Spleen (tissue), 11 donors: ENCODE results near the gene HABP2. TPM values are rescaled to one million over a fixed set of nuclear protein-coding genes. Genes with fewer than 3 reads are reported as not detected.

Experiments
- DNase-seq: peaks from one replicate; pipeline ENCODE4 v3.0.0-alpha.2; 2020
- H3K27ac ChIP-seq, 8 donors: fragments of 200-600 bp; sonication (generic) in 7 of 8; 1 replicate in 4 of 8; 2 replicates in 4 of 8; pipeline versions ENCODE4 v1.5.0 to v1.8.0; 2016 to 2021; ENCODE audit warnings: inconsistent platforms in 4 of 8, mild to moderate bottlenecking in 4 of 8, moderate library complexity in 1 of 8
- H3K27me3 ChIP-seq, 7 donors: fragments of 200-600 bp; sonication (generic) in 6 of 7; replicated peaks in 1 of 7; 1 replicate in 4 of 7; 2 replicates in 3 of 7; pipeline versions ENCODE4 v1.5.0 to v1.8.0; 2016 to 2021; ENCODE audit warnings: inconsistent platforms in 3 of 7, mild to moderate bottlenecking in 1 of 7
- H3K36me3 ChIP-seq, 6 donors: fragments of 200-600 bp; sonication (generic) in 5 of 6; 1 replicate in 4 of 6; 2 replicates in 2 of 6; pipeline versions ENCODE4 v1.5.0 to v1.8.0; 2016 to 2021; ENCODE audit warnings: inconsistent platforms in 2 of 6
- H3K4me1 ChIP-seq, 6 donors: fragments of 200-600 bp; sonication (generic) in 5 of 6; 1 replicate in 3 of 6; 2 replicates in 3 of 6; pipeline versions ENCODE4 v1.5.0 to v1.8.0; 2016 to 2021; ENCODE audit warnings: inconsistent platforms in 3 of 6
- H3K4me3 ChIP-seq, 8 donors: fragments of 200-600 bp; sonication (generic) in 7 of 8; 1 replicate in 4 of 8; 2 replicates in 4 of 8; pipeline versions ENCODE4 v1.5.0 to v1.8.0; 2016 to 2021; ENCODE audit warnings: inconsistent platforms in 4 of 8, mild to moderate bottlenecking in 4 of 8, moderate library complexity in 2 of 8
- H3K9me3 ChIP-seq, 8 donors: fragments of 200-600 bp; sonication (generic) in 7 of 8; 1 replicate in 4 of 8; 2 replicates in 4 of 8; pipeline versions ENCODE4 v1.5.0 to v1.8.0; 2016 to 2021; ENCODE audit warnings: inconsistent platforms in 4 of 8
- POLR2A ChIP-seq, 3 donors: fragments of 450-650 bp; IDR thresholded peaks; one replicate each; pipeline ENCODE4 v1.5.1; 2017; ENCODE audit warnings: antibody characterized with exemption in 3 of 3, mild to moderate bottlenecking in 1 of 3
- POLR2AphosphoS5 ChIP-seq, 3 donors: sonication (generic); formaldehyde crosslinking; IDR thresholded peaks; one replicate each; pipeline ENCODE4 v1.5.1; 2017; ENCODE audit warnings: antibody characterized with exemption in 3 of 3
- WGBS, 5 donors: extraction: QIAGEN DNeasy Blood & Tissue Kit in 3 of 5; methylation state at CpG; one replicate each; pipeline versions ENCODE4 v1.1.5 to v1.1.7; 2013 to 2018; 5-methylcytosine and 5-hydroxymethylcytosine counted together
- intact Hi-C: fragments of 100-400 bp; cut with DNase I; formaldehyde crosslinking; loops from one replicate; pipeline ENCODE4 v1.15.0; 2023; ENCODE audit warnings: low total_unique reads
- polyA plus RNA-seq, 3 donors: library from polyadenylated mRNA; stranded (reverse); fragments of 200-250 nt; gene quantifications; one replicate each; pipeline ENCODE4 v1.2.1, GENCODE V29; 2013
- total RNA-seq, 7 donors: library from RNA; depleted of rRNA in 3 of 7; stranded (reverse); fragments of >200 nt in 3 of 7; fragmentation: NEBNext Ultra II Directional in 4 of 7; extraction: Animal tissue kit (Norgen Biotek cat#: 25700) in 4 of 7; gene quantifications; one replicate each; pipeline versions ENCODE4 v1.1.0 to v1.2.1, GENCODE V29; 2016 to 2021
- TF ChIP-seq, protein P1 (sequence below), 11 experiments: fragments of 200-600 bp in 7 of 11; fragments of 450-650 bp in 4 of 11; sonication (generic) in 4 of 11; IDR thresholded peaks in 8 of 11; conservative IDR thresholded peaks in 3 of 11; 1 replicate in 7 of 11; 2 replicates in 4 of 11; pipeline versions ENCODE4 v1.4.0 to v1.8.0; 2016 to 2021; ENCODE audit warnings: antibody characterized with exemption in 11 of 11, inconsistent platforms in 4 of 11, mild to moderate bottlenecking in 1 of 11
- donor health status: healthy with polysubstance abuse.
- donor health status: DM: no; HTN: no; CAD: no; lungs with moderate emphysema.
- donor health status: DM: no; HTN: no; CAD: no.
- donor health status: Bipolar disorder and iron deficiency.
- donor health status: healthy.
- donor health status: DM: no; HTN: no; CAD: no.
- donor health status: DM: yes; HTN: yes; CAD: no.

The HABP2 gene
- total and polyA plus RNA-seq, 10 donors, result not detected

GRCh38 chr10:113572520-113573290 is 19.9 kb downstream of the HABP2 start:
- Histone ChIP-seq H3K9me3 (no peaks in the 10 kb centered on the region), H3K27ac (no peak overlapping the region), H3K36me3 (no peaks in the 10 kb centered on the region), H3K27me3 (no peaks in the 10 kb centered on the region), H3K4me3 (no peak overlapping the region), H3K4me1 (no peaks in the 10 kb centered on the region)
- no peak for DNase-seq
- intact Hi-C loops, result no loop called here
- TF ChIP-seq POLR2A (IDR thresholded peaks at IDR 0.05), result no peak
- TF ChIP-seq POLR2AphosphoS5 (IDR thresholded peaks at IDR 0.05), result no peak
- TF ChIP-seq, protein P1, sequence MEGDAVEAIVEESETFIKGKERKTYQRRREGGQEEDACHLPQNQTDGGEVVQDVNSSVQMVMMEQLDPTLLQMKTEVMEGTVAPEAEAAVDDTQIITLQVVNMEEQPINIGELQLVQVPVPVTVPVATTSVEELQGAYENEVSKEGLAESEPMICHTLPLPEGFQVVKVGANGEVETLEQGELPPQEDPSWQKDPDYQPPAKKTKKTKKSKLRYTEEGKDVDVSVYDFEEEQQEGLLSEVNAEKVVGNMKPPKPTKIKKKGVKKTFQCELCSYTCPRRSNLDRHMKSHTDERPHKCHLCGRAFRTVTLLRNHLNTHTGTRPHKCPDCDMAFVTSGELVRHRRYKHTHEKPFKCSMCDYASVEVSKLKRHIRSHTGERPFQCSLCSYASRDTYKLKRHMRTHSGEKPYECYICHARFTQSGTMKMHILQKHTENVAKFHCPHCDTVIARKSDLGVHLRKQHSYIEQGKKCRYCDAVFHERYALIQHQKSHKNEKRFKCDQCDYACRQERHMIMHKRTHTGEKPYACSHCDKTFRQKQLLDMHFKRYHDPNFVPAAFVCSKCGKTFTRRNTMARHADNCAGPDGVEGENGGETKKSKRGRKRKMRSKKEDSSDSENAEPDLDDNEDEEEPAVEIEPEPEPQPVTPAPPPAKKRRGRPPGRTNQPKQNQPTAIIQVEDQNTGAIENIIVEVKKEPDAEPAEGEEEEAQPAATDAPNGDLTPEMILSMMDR (IDR thresholded peaks at IDR 0.05 in 8 of 11, conservative IDR thresholded peaks at IDR 0.05 in 3 of 11), result no peak
- 50 to 61% (median 58%) methylated on average over 11 of the region's 11 CpGs for WGBS, 5 donors

- WGBS, 5 donors, result 75 to 100% (median 87%) methylated on average over 1 of the region's 1 CpG
- intact Hi-C loops, result no loop called here
- TF ChIP-seq, protein P1 (IDR thresholded peaks at IDR 0.05 in 8 of 11, conservative IDR thresholded peaks at IDR 0.05 in 3 of 11), result no peak
- TF ChIP-seq POLR2AphosphoS5 (IDR thresholded peaks at IDR 0.05) (no peak), POLR2A (IDR thresholded peaks at IDR 0.05) (no peak)
- Histone ChIP-seq H3K27ac (no peak overlapping the region), H3K9me3 (no peaks in the 10 kb centered on the region), H3K27me3 (no peaks in the 10 kb centered on the region), H3K4me3 (no peak overlapping the region), H3K36me3 (no peaks in the 10 kb centered on the region), H3K4me1 (no peaks in the 10 kb centered on the region)
- DNase-seq, result no peak
Measured at GRCh38 chr10:113573368-113573767, 20.5 kb downstream of the HABP2 start.

GRCh38 chr10:113576852-113577251 is 24.0 kb downstream of the HABP2 start:
- intact Hi-C loops, result no loop called here
- Histone ChIP-seq H3K27me3 (peaks cover 0 to 11% (median 0%) of the 10 kb centered on the region in 7 donors), H3K27ac (no peak overlapping the region), H3K4me3 (no peak overlapping the region), H3K9me3 (no peaks in the 10 kb centered on the region), H3K36me3 (no peaks in the 10 kb centered on the region), H3K4me1 (no peaks in the 10 kb centered on the region)
- TF ChIP-seq POLR2A (IDR thresholded peaks at IDR 0.05), result no peak
- TF ChIP-seq, protein P1 (IDR thresholded peaks at IDR 0.05 in 8 of 11, conservative IDR thresholded peaks at IDR 0.05 in 3 of 11), result no peak
- TF ChIP-seq POLR2AphosphoS5 (IDR thresholded peaks at IDR 0.05), result no peak
- DNase-seq, result no peak
- 68 to 76% (median 73%) methylated on average over 4 of the region's 4 CpGs for WGBS, 5 donors

- Histone ChIP-seq H3K27ac (no peak overlapping the region), H3K9me3 (no peaks in the 10 kb centered on the region), H3K4me1 (no peaks in the 10 kb centered on the region), H3K27me3 (peaks cover 0 to 15% (median 0%) of the 10 kb centered on the region in 7 donors), H3K4me3 (no peak overlapping the region), H3K36me3 (no peaks in the 10 kb centered on the region)
- no peak for DNase-seq
- intact Hi-C loops, result no loop called here
- TF ChIP-seq POLR2A (IDR thresholded peaks at IDR 0.05) (no peak), POLR2AphosphoS5 (IDR thresholded peaks at IDR 0.05) (no peak)
- TF ChIP-seq, protein P1 (IDR thresholded peaks at IDR 0.05 in 8 of 11, conservative IDR thresholded peaks at IDR 0.05 in 3 of 11), result no peak
- WGBS, 5 donors, result 72 to 94% (median 88%) methylated on average over 1 of the region's 1 CpG
Measured at GRCh38 chr10:113578773-113579172, 25.9 kb downstream of the HABP2 start.
